A549 (cell line): Measurements from ENCODE around the gene CEP85. TPM values are rescaled to one million over a fixed set of nuclear protein-coding genes. Genes with fewer than 3 reads are reported as not detected.

Experiments used
- ATAC-seq, 2 experiments: fragments of 200-7000 bp in 1 of 2; fragments of >200 bp in 1 of 2; cut with Nextera tagmentation in 1 of 2; cut with Tn5 transposase in 1 of 2; 3 replicates each; pipeline versions ENCODE4 v1.8.0 to v1.9.1; 2018 to 2020; ENCODE audit warnings: mild to moderate bottlenecking in 1 of 2, moderate library complexity in 1 of 2
- CTCF ChIA-PET: fragments of 300-600 bp; sonication (Branson Sonifier 250); formaldehyde crosslinking; extraction: SDS; loops from one replicate; lab custom pipeline; 2021; ENCODE audit warnings: antibody characterized with exemption, inconsistent platforms; lab: Yijun Ruan, JAX
- POLR2A ChIA-PET: fragments of 350-600 bp; formaldehyde crosslinking; extraction: SDS; loops from one replicate; lab custom pipeline; 2021; ENCODE audit warnings: antibody characterized with exemption, inconsistent platforms; lab: Yijun Ruan, JAX
- DNase-seq, 2 experiments: peaks; one replicate each; pipeline versions ENCODE4 v3.0.0 to v3.0.0-alpha.2; 2011 to 2016; ENCODE audit warnings: low read depth in 1 of 2, low spot score in 1 of 2
- FAIRE-seq: peaks from 2 replicates; lab custom pipeline; 2011; peaks lifted over from hg19 to GRCh38; lab: Jason Lieb, UNC
- H3K27ac ChIP-seq, 2 experiments: fragments of >200 bp; sonication (Bioruptor Twin); formaldehyde crosslinking; 3 replicates each; pipeline ENCODE4 v1.5.1; 2016 to 2017
- H3K4me1 ChIP-seq: fragments of >200 bp; sonication (Bioruptor Twin); formaldehyde crosslinking; 3 replicates; pipeline ENCODE4 v1.6.1; 2016
- H3K4me2 ChIP-seq: fragments of >200 bp; sonication (Bioruptor Twin); formaldehyde crosslinking; 3 replicates; pipeline ENCODE4 v1.6.1; 2016
- H3K4me3 ChIP-seq: fragments of >200 bp; sonication (Bioruptor Twin); formaldehyde crosslinking; 3 replicates; pipeline ENCODE4 v1.5.1; 2016
- H3K9me3 ChIP-seq: fragments of >200 bp; sonication (Bioruptor Twin); formaldehyde crosslinking; 3 replicates; pipeline ENCODE4 v1.6.1; 2016
- BCL3 ChIP-seq: fragments of >200 bp; sonication (Bioruptor Twin); formaldehyde crosslinking; IDR thresholded peaks from 3 replicates; pipeline ENCODE4 v1.6.1; 2016
- BHLHE40 ChIP-seq: IDR thresholded peaks from 2 replicates; pipeline ENCODE4 v1.6.1; 2012; ENCODE audit warnings: low read depth, low read length, inconsistent platforms
- CTCF ChIP-seq: fragments of >200 bp; sonication (Bioruptor Twin); formaldehyde crosslinking; IDR thresholded peaks from 3 replicates; pipeline ENCODE4 v1.5.1; 2016
- E2F6 ChIP-seq: IDR thresholded peaks from 2 replicates; pipeline ENCODE4 v1.6.1; 2012; ENCODE audit warnings: low read depth, borderline replicate concordance
- ELK1 ChIP-seq: fragments of 150-350 bp; IDR thresholded peaks from 2 replicates; pipeline ENCODE4 v1.6.1; 2014; ENCODE audit warnings: low read depth, mild to moderate bottlenecking, low read length
- ESRRA ChIP-seq: fragments of 150-350 bp; IDR thresholded peaks from 2 replicates; pipeline ENCODE4 v1.6.1; 2014; ENCODE audit warnings: mild to moderate bottlenecking, low read length, borderline replicate concordance
- FOSL2 ChIP-seq, 2 experiments: fragments of 450-650 bp in 1 of 2; fragments of >200 bp in 1 of 2; sonication (Bioruptor Twin) in 1 of 2; formaldehyde crosslinking; IDR thresholded peaks; 2 replicates each; pipeline versions ENCODE4 v1.5.0 to v1.6.1; 2016 to 2020; ENCODE audit warnings: mild to moderate bottlenecking in 1 of 2, moderate library complexity in 1 of 2
- FOXS1 ChIP-seq: fragments of 250-450 bp; sonication (Bioruptor Pico); IDR thresholded peaks from 2 replicates; pipeline ENCODE4 v1.5.0; 2020; ENCODE audit warnings: mild to moderate bottlenecking, moderate library complexity
- GATA3 ChIP-seq: IDR thresholded peaks from 2 replicates; pipeline ENCODE4 v1.6.1; 2012; ENCODE audit warnings: borderline replicate concordance
- HES2 ChIP-seq: fragments of >200 bp; sonication (Bioruptor Twin); formaldehyde crosslinking; IDR thresholded peaks from 2 replicates; pipeline ENCODE4 v1.6.1; 2016
- HOXB5 ChIP-seq: fragments of 250-450 bp; sonication (Bioruptor Pico); IDR thresholded peaks from 2 replicates; pipeline ENCODE4 v1.5.0; 2020; ENCODE audit warnings: mild to moderate bottlenecking, moderate library complexity
- JUN ChIP-seq, 2 experiments: fragments of >200 bp; sonication (Bioruptor Twin); formaldehyde crosslinking; IDR thresholded peaks; 2 replicates in 1 of 2; 3 replicates in 1 of 2; pipeline ENCODE4 v1.6.1; 2016 to 2017
- KDM1A ChIP-seq: fragments of 200-600 bp; sonication (generic); IDR thresholded peaks from 2 replicates; pipeline ENCODE4 v1.6.1; 2016; ENCODE audit warnings: low read depth, mild to moderate bottlenecking
- KDM5A ChIP-seq: fragments of 200-600 bp; sonication (generic); IDR thresholded peaks from 2 replicates; pipeline ENCODE4 v1.6.1; 2016; ENCODE audit warnings: antibody characterized with exemption, mild to moderate bottlenecking
- MAX ChIP-seq: IDR thresholded peaks from 2 replicates; pipeline ENCODE4 v1.6.1; 2012
- MAZ ChIP-seq: fragments of 150-350 bp; IDR thresholded peaks from 2 replicates; pipeline ENCODE4 v1.6.1; 2014; ENCODE audit warnings: antibody characterized with exemption, low read depth, low read length, borderline replicate concordance
- PHF8 ChIP-seq: fragments of 200-600 bp; sonication (generic); IDR thresholded peaks from 2 replicates; pipeline ENCODE4 v1.6.1; 2016; ENCODE audit warnings: low read depth, mild to moderate bottlenecking, antibody characterized with exemption, moderate library complexity, borderline replicate concordance
- POLR2A ChIP-seq: IDR thresholded peaks from 2 replicates; pipeline ENCODE4 v1.6.1; 2012; ENCODE audit warnings: mild to moderate bottlenecking, low read length
- POLR2AphosphoS2 ChIP-seq: conservative IDR thresholded peaks from 2 replicates; pipeline ENCODE4 v1.6.1; 2012; ENCODE audit warnings: low read length, improper control_type of control experiment, inconsistent platforms
- REST ChIP-seq: fragments of 200-600 bp; sonication (generic); IDR thresholded peaks from 2 replicates; pipeline ENCODE4 v1.6.1; 2016; ENCODE audit warnings: antibody characterized with exemption, mild to moderate bottlenecking, moderate library complexity
- RNF2 ChIP-seq: fragments of 200-600 bp; sonication (generic); IDR thresholded peaks from 2 replicates; pipeline ENCODE4 v1.6.1; 2016; ENCODE audit warnings: low read depth, mild to moderate bottlenecking, antibody characterized with exemption, moderate library complexity, borderline replicate concordance
- SMC3 ChIP-seq: fragments of >200 bp; sonication (Bioruptor Twin); formaldehyde crosslinking; IDR thresholded peaks from 3 replicates; pipeline ENCODE4 v1.6.1; 2018; ENCODE audit warnings: inconsistent platforms
- TFCP2L1 ChIP-seq: fragments of 250-450 bp; sonication (Bioruptor Pico); IDR thresholded peaks from 2 replicates; pipeline ENCODE4 v1.5.0; 2021; ENCODE audit warnings: mild to moderate bottlenecking
- TP53 ChIP-seq: fragments of 250-450 bp; sonication (Bioruptor Pico); IDR thresholded peaks from 2 replicates; pipeline ENCODE4 v1.5.0; 2021; ENCODE audit warnings: mild to moderate bottlenecking, moderate library complexity
- ZC3H11A ChIP-seq: fragments of 450-650 bp; IDR thresholded peaks from 2 replicates; pipeline ENCODE4 v1.6.1; 2014; ENCODE audit warnings: antibody characterized with exemption, mild to moderate bottlenecking
- WGBS: methylation state at CpG from one replicate; pipeline ENCODE4 v1.1.6; 2017; ENCODE audit errors: missing lambda C conversion rate; 5-methylcytosine and 5-hydroxymethylcytosine counted together
- polyA plus RNA-seq, 4 experiments: library from polyadenylated mRNA; depleted of rRNA in 3 of 4; stranded (reverse); fragments of >200 nt; fragmentation: RNase III in 1 of 4; extraction: RNeasy Plus Mini Kit Qiagen cat#74134 plus additional on column Dnase treatment in 1 of 4; gene quantifications; 2 replicates in 3 of 4; 3 replicates in 1 of 4; pipeline ENCODE4 v1.2.3, GENCODE V29; 2011 to 2017

CEP85 gene
- polyA plus RNA-seq, 2 of the 4 experiments (the other 2 are of a cell fraction): 13.0 to 21.1 TPM

- DNase-seq (no peak), FAIRE-seq (no peak), ATAC-seq (no peak)
- WGBS: 91% methylated on average over 9 of the region's 9 CpGs
- H3K4me1 ChIP-seq: peaks cover 45% of the 10 kb centered on the region
- peak overlapping the region; percentile 98 for H3K4me3 ChIP-seq
- TF ChIP-seq MAZ: no peak
- no peak for TF ChIP-seq TP53 (CRISPR knock-in tag)
- TF ChIP-seq REST: no peak
- no peak for TF ChIP-seq ZC3H11A
- TF ChIP-seq JUN (IDR thresholded peaks at IDR 0.05): no peak
- TF ChIP-seq HOXB5 (CRISPR knock-in tag): no peak
- TF ChIP-seq KDM1A: no peak
- TF ChIP-seq BCL3: no peak
- no peak for TF ChIP-seq FOXS1 (CRISPR knock-in tag)
- no peak for TF ChIP-seq POLR2A
- no peak for TF ChIP-seq SMC3
- TF ChIP-seq POLR2AphosphoS2: no peak
- TF ChIP-seq RNF2: no peak
- TF ChIP-seq GATA3: no peak
- no peak for TF ChIP-seq ESRRA
- TF ChIP-seq BHLHE40: no peak
- POLR2A ChIA-PET: interaction anchor here (1.8 kb wide), 1 partner anchor 45 kb away, joined by 6 read pairs; the partner anchor contains the start of gene CEP85
- H3K27ac ChIP-seq: peak overlapping the region; percentile 99
- H3K4me2 ChIP-seq: peak overlapping the region; percentile 83
- no peaks in the 10 kb centered on the region for H3K9me3 ChIP-seq
- CTCF ChIA-PET: interaction anchor here (0.7 to 6.0 kb wide), 13 partner anchors 9 to 138 kb away, joined by 3 to 32 read pairs (median 5); partner anchors contain the start of gene CEP85
These were observed 44.9 kb downstream of the CEP85 start for GRCh38 chr1:26278724-26279455.

GRCh38 chr1:26279456-26280332 is 45.7 kb downstream of the CEP85 start, which contains the start of gene SH3BGRL3:
Gene SH3BGRL3 (plus strand): TSS chr1:26280086. CDS start chr1:26280156, 70 bp downstream.
- Histone ChIP-seq H3K9me3 (no peaks in the 10 kb centered on the region), H3K4me3 (peak within 1 kb of the TSS; percentile 98), H3K4me2 (peak within 1 kb of the TSS; percentile 83), H3K4me1 (peaks cover 50% of the 10 kb centered on the region), H3K27ac (peak within 1 kb of the TSS; percentile 99)
- peak; percentile 82 to 90 for ATAC-seq
- DNase-seq: peak; percentile 73 to 75
- CTCF ChIA-PET: interaction anchor here (0.7 to 6.0 kb wide), 13 partner anchors 10 to 137 kb away, joined by 3 to 32 read pairs (median 5); partner anchors contain the start of gene CEP85
- POLR2A ChIA-PET: interaction anchor here (1.8 kb wide), 1 partner anchor 46 kb away, joined by 6 read pairs; the partner anchor contains the start of gene CEP85
- FAIRE-seq: no peak
- WGBS: 14% methylated on average over 20 of the region's 66 CpGs
- TF ChIP-seq ELK1: no peak
- TF ChIP-seq TFCP2L1 (CRISPR knock-in tag): peak; percentile 72
- TF ChIP-seq KDM5A: no peak
- 0 out of 2 replicates have a peak, but pooled peaks have one; percentile 15 for TF ChIP-seq GATA3
- peak; percentile 22 to 62; a peak in 2 of 5 replicates for TF ChIP-seq JUN (IDR thresholded peaks at IDR 0.05)
- no peak for TF ChIP-seq HES2
- TF ChIP-seq CTCF: peak; percentile 41
- TF ChIP-seq PHF8: peak; percentile 80; the same call in 1 of the 2 replicates
- peak; percentile 77; the same call in 1 of the 2 replicates for TF ChIP-seq E2F6
- no peak for TF ChIP-seq FOSL2 (IDR thresholded peaks at IDR 0.05)
- peak; percentile 1; the same call in 1 of the 2 replicates for TF ChIP-seq FOSL2 (CRISPR knock-in tag; IDR thresholded peaks at IDR 0.05)
- TF ChIP-seq MAX: peak; percentile 73
